Activated effector memory CD4-positive, alpha-beta T cell treated with Interleukin-2 at 50 U/mL for 16 hours (primary cell): Measurements from ENCODE around the gene HOXA2.

Source experiments
- DNase-seq: peaks from one replicate; pipeline ENCODE4 v3.0.0-alpha.2; 2020

Gene HOXA2

GRCh38 chr7:27111042-27111750 is 8.7 kb upstream of the HOXA2 start:
- no peak for DNase-seq

GRCh38 chr7:27110186-27111031 is 7.9 kb upstream of the HOXA2 start:
- DNase-seq = no peak

- no peak for DNase-seq
Observed at GRCh38 chr7:27109466-27110185, 7.1 kb upstream of the HOXA2 start.

- DNase-seq = no peak
Observed at GRCh38 chr7:27108390-27109127, 6.1 kb upstream of the HOXA2 start.

GRCh38 chr7:27107391-27108381 is 5.2 kb upstream of the HOXA2 start:
- no peak for DNase-seq

GRCh38 chr7:27106901-27107240 is 4.4 kb upstream of the HOXA2 start:
- no peak for DNase-seq

- no peak for DNase-seq
Observed at GRCh38 chr7:27106181-27106900, 3.9 kb upstream of the HOXA2 start.

GRCh38 chr7:27105301-27106031 is 3.0 kb upstream of the HOXA2 start:
- DNase-seq = no peak

- DNase-seq = no peak
Observed at GRCh38 chr7:27104341-27105058, 2.0 kb upstream of the HOXA2 start.

- no peak for DNase-seq
Observed at GRCh38 chr7:27103489-27104226, 1.2 kb upstream of the HOXA2 start.

- no peak for DNase-seq
Observed at GRCh38 chr7:27101957-27102580, 414 bp downstream of the HOXA2 start.

- DNase-seq = no peak
Observed at GRCh38 chr7:27101171-27101956, 1.1 kb downstream of the HOXA2 start.

GRCh38 chr7:27100694-27101170 is 1.8 kb downstream of the HOXA2 start:
- DNase-seq = no peak

GRCh38 chr7:27099453-27100370 is 2.8 kb downstream of the HOXA2 start:
- DNase-seq = no peak

GRCh38 chr7:27098578-27099451 is 3.7 kb downstream of the HOXA2 start:
- DNase-seq = no peak
